Measurements from ENCODE around the gene KHDC1.
"Not testable (repeated sequence)": the region's sequence is repeated elsewhere in the genome, so short reads cannot be mapped to it uniquely, and the experiment has no call there.

- TF ChIP-seq EZH2 (IDR thresholded peaks at IDR 0.05; ENCODE audit: insufficient read depth, poor library complexity, severe bottlenecking); EZH2phosphoT487 (IDR thresholded peaks at IDR 0.05; ENCODE audit: insufficient read depth, low read depth): not testable (repeated sequence)
Observed at GRCh38 chr6:73254323-73254722, 8.7 kb downstream of the KHDC1 start.
